ENCODE data around the gene SLC35B2.

Gene SLC35B2

GRCh38 chr6:44298055-44298803 lies 40.9 kb upstream of the SLC35B2 start:
- Histone ChIP-seq H3K4me2 (ENCODE audit: low read length) (peak overlapping the region; percentile 86), H2BK5ac (ENCODE audit: low read length) (no peak overlapping the region), H3K9ac (ENCODE audit: low read length) (peak overlapping the region; percentile 71), H3K79me1 (ENCODE audit: low read length) (no peaks in the 10 kb centered on the region), H3K4me3 (ENCODE audit: low read length) (no peak overlapping the region), H2AK5ac (ENCODE audit: low read length) (no peak overlapping the region), H3K4me1 (ENCODE audit: control insufficient read depth, low read depth, low read length) (no peaks in the 10 kb centered on the region), H2BK120ac (ENCODE audit: low read depth, low read length) (no peak overlapping the region), H3K23ac (ENCODE audit: low read length) (no peak overlapping the region), H3K18ac (ENCODE audit: low read length) (no peak overlapping the region), H3K79me2 (ENCODE audit: control insufficient read depth, insufficient read depth, low read length) (no peaks in the 10 kb centered on the region), H3K56ac (ENCODE audit: low read length) (peak overlapping the region; percentile 92), H4K5ac (ENCODE audit: low read length) (no peak overlapping the region), H4K8ac (ENCODE audit: low read depth, low read length) (no peak overlapping the region), H3K27me3 (ENCODE audit: insufficient read depth, low read length, poor library complexity) (peaks cover 5% of the 10 kb centered on the region), H3K36me3 (ENCODE audit: control insufficient read depth, insufficient read depth, low read length) (peaks cover 15% of the 10 kb centered on the region), H2BK15ac (replicated peaks; ENCODE audit: low read depth) (no peak overlapping the region), H3K4ac (ENCODE audit: low read depth, low read length) (no peak overlapping the region), H3K27ac (ENCODE audit: low read depth, low read length) (no peak overlapping the region)
- no CpG with 5 or more reads among the region's 20 CpGs for WGBS (ENCODE audit: extremely low coverage, insufficient coverage, low lambda C conversion rate)
- DNase-seq: peak; percentile 25

- Histone ChIP-seq H3K56ac (ENCODE audit: low read length) (peak overlapping the region; percentile 92), H3K27ac (ENCODE audit: low read depth, low read length) (no peak overlapping the region), H3K4me2 (ENCODE audit: low read length) (peak overlapping the region; percentile 95), H3K4ac (ENCODE audit: low read depth, low read length) (no peak overlapping the region), H3K79me1 (ENCODE audit: low read length) (no peaks in the 10 kb centered on the region), H3K9ac (ENCODE audit: low read length) (peak overlapping the region; percentile 71), H3K18ac (ENCODE audit: low read length) (no peak overlapping the region), H2BK15ac (replicated peaks; ENCODE audit: low read depth) (no peak overlapping the region), H2AK5ac (ENCODE audit: low read length) (no peak overlapping the region), H3K36me3 (ENCODE audit: control insufficient read depth, insufficient read depth, low read length) (peaks cover 10% of the 10 kb centered on the region), H3K23ac (ENCODE audit: low read length) (peak overlapping the region; percentile 89), H3K4me1 (ENCODE audit: control insufficient read depth, low read depth, low read length) (no peaks in the 10 kb centered on the region), H3K79me2 (ENCODE audit: control insufficient read depth, insufficient read depth, low read length) (no peaks in the 10 kb centered on the region), H2BK5ac (ENCODE audit: low read length) (no peak overlapping the region), H4K5ac (ENCODE audit: low read length) (no peak overlapping the region), H4K8ac (ENCODE audit: low read depth, low read length) (no peak overlapping the region), H3K4me3 (ENCODE audit: low read length) (peak overlapping the region; percentile 46), H2BK120ac (ENCODE audit: low read depth, low read length) (no peak overlapping the region), H3K27me3 (ENCODE audit: insufficient read depth, low read length, poor library complexity) (peaks cover 5% of the 10 kb centered on the region)
- peak; percentile 54 for DNase-seq
- WGBS (ENCODE audit: extremely low coverage, insufficient coverage, low lambda C conversion rate): no CpG with 5 or more reads among the region's 86 CpGs
Measured at GRCh38 chr6:44297063-44298038, 40.0 kb upstream of the SLC35B2 start.

- H3K23ac ChIP-seq (ENCODE audit: low read length): no peak overlapping the region
- H2BK120ac ChIP-seq (ENCODE audit: low read depth, low read length): no peak overlapping the region
- H3K27me3 ChIP-seq (ENCODE audit: insufficient read depth, low read length, poor library complexity): peaks cover 5% of the 10 kb centered on the region
- H4K5ac ChIP-seq (ENCODE audit: low read length): no peak overlapping the region
- H2BK15ac ChIP-seq (replicated peaks; ENCODE audit: low read depth): no peak overlapping the region
- no peak overlapping the region for H2AK5ac ChIP-seq (ENCODE audit: low read length)
- no peak overlapping the region for H3K4me3 ChIP-seq (ENCODE audit: low read length)
- no peak overlapping the region for H3K18ac ChIP-seq (ENCODE audit: low read length)
- no peak overlapping the region for H3K4ac ChIP-seq (ENCODE audit: low read depth, low read length)
- H4K8ac ChIP-seq (ENCODE audit: low read depth, low read length): no peak overlapping the region
- H3K79me1 ChIP-seq (ENCODE audit: low read length): no peaks in the 10 kb centered on the region
- no peak overlapping the region for H3K27ac ChIP-seq (ENCODE audit: low read depth, low read length)
- H3K36me3 ChIP-seq (ENCODE audit: control insufficient read depth, insufficient read depth, low read length): no peaks in the 10 kb centered on the region
- H3K4me2 ChIP-seq (ENCODE audit: low read length): no peak overlapping the region
- no peaks in the 10 kb centered on the region for H3K79me2 ChIP-seq (ENCODE audit: control insufficient read depth, insufficient read depth, low read length)
- no peak overlapping the region for H3K56ac ChIP-seq (ENCODE audit: low read length)
- no peak overlapping the region for H2BK5ac ChIP-seq (ENCODE audit: low read length)
- no peak for DNase-seq
- no peaks in the 10 kb centered on the region for H3K4me1 ChIP-seq (ENCODE audit: control insufficient read depth, low read depth, low read length)
- no CpG with 5 or more reads among the region's 7 CpGs for WGBS (ENCODE audit: extremely low coverage, insufficient coverage, low lambda C conversion rate)
- H3K9ac ChIP-seq (ENCODE audit: low read length): no peak overlapping the region
Measured at GRCh38 chr6:44294832-44295791, 37.8 kb upstream of the SLC35B2 start.

GRCh38 chr6:44292661-44293365 lies 35.5 kb upstream of the SLC35B2 start:
- Histone ChIP-seq H3K18ac (ENCODE audit: low read length) (no peak overlapping the region), H4K5ac (ENCODE audit: low read length) (no peak overlapping the region), H4K8ac (ENCODE audit: low read depth, low read length) (no peak overlapping the region), H3K56ac (ENCODE audit: low read length) (no peak overlapping the region), H3K4me3 (ENCODE audit: low read length) (no peak overlapping the region), H3K27me3 (ENCODE audit: insufficient read depth, low read length, poor library complexity) (peaks cover 5% of the 10 kb centered on the region), H2BK15ac (replicated peaks; ENCODE audit: low read depth) (no peak overlapping the region), H3K9ac (ENCODE audit: low read length) (no peak overlapping the region), H3K4ac (ENCODE audit: low read depth, low read length) (no peak overlapping the region), H2BK120ac (ENCODE audit: low read depth, low read length) (no peak overlapping the region), H3K23ac (ENCODE audit: low read length) (no peak overlapping the region), H3K36me3 (ENCODE audit: control insufficient read depth, insufficient read depth, low read length) (no peaks in the 10 kb centered on the region), H3K79me2 (ENCODE audit: control insufficient read depth, insufficient read depth, low read length) (no peaks in the 10 kb centered on the region), H3K27ac (ENCODE audit: low read depth, low read length) (no peak overlapping the region), H3K4me1 (ENCODE audit: control insufficient read depth, low read depth, low read length) (no peaks in the 10 kb centered on the region), H3K79me1 (ENCODE audit: low read length) (no peaks in the 10 kb centered on the region), H2BK5ac (ENCODE audit: low read length) (no peak overlapping the region), H3K4me2 (ENCODE audit: low read length) (no peak overlapping the region), H2AK5ac (ENCODE audit: low read length) (no peak overlapping the region)
- no CpG with 5 or more reads among the region's 4 CpGs for WGBS (ENCODE audit: extremely low coverage, insufficient coverage, low lambda C conversion rate)
- DNase-seq: no peak

- DNase-seq: no peak
- Histone ChIP-seq H3K56ac (ENCODE audit: low read length) (no peak overlapping the region), H3K27me3 (ENCODE audit: insufficient read depth, low read length, poor library complexity) (peaks cover 5% of the 10 kb centered on the region), H2BK120ac (ENCODE audit: low read depth, low read length) (no peak overlapping the region), H3K4me1 (ENCODE audit: control insufficient read depth, low read depth, low read length) (no peaks in the 10 kb centered on the region), H3K4ac (ENCODE audit: low read depth, low read length) (no peak overlapping the region), H2BK5ac (ENCODE audit: low read length) (no peak overlapping the region), H4K8ac (ENCODE audit: low read depth, low read length) (no peak overlapping the region), H3K4me2 (ENCODE audit: low read length) (no peak overlapping the region), H3K79me1 (ENCODE audit: low read length) (no peaks in the 10 kb centered on the region), H3K18ac (ENCODE audit: low read length) (no peak overlapping the region), H2BK15ac (replicated peaks; ENCODE audit: low read depth) (no peak overlapping the region), H3K23ac (ENCODE audit: low read length) (no peak overlapping the region), H4K5ac (ENCODE audit: low read length) (no peak overlapping the region), H3K79me2 (ENCODE audit: control insufficient read depth, insufficient read depth, low read length) (no peaks in the 10 kb centered on the region), H3K27ac (ENCODE audit: low read depth, low read length) (no peak overlapping the region), H2AK5ac (ENCODE audit: low read length) (no peak overlapping the region), H3K9ac (ENCODE audit: low read length) (no peak overlapping the region), H3K4me3 (ENCODE audit: low read length) (no peak overlapping the region), H3K36me3 (ENCODE audit: control insufficient read depth, insufficient read depth, low read length) (no peaks in the 10 kb centered on the region)
- WGBS (ENCODE audit: extremely low coverage, insufficient coverage, low lambda C conversion rate): no CpG with 5 or more reads among the region's 4 CpGs
Measured at GRCh38 chr6:44291841-44292240, 34.5 kb upstream of the SLC35B2 start.

Measured in mesendoderm (in vitro differentiated cells).